ENCODE data around the gene TTC23.

TTC23 gene

GRCh38 chr15:99100245-99101173 lies 148.9 kb downstream of the TTC23 start:
- DNase-seq, result peak; percentile 48

DNA sequence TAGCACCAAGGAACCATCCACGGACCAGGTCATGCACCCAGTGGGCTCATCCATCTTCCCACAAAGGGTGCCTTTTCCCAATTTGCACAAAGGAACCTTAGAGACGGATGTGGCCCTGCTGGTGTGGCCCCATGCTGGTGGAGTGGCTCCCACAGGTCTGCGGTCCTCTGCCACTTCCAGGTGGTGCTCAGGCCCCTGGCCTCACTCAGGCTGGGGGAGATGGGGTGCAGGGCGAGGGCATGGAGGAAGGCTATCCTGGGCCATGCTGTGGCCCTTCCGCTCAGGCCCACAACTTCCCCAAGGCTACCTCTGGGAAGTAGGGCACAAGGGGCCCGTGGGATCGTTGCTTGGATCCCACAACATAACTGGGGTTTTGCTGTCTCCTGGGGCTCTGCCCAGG lies 149.7 kb downstream of the TTC23 start:
- no peak for DNase-seq

DNA sequence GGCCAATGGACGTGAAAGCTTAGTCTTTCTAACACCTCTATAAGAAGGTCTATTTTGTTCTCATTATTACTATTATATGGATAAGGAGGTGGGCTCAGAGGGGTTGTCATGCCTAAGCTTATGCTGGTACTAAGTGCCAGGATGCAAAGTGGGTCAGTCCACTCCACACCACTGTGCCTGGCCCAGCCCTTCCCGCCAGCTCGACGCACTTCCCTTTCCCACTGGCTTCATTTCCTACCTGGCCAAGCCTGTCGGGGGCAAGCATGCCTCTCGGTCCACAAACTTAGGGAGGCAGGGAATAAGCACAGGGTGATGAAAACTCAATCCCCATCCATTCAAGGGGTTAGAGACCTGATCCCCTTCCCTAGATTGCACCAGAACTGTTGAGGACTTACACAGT lies 150.4 kb downstream of the TTC23 start:
- no peak for DNase-seq

DNA sequence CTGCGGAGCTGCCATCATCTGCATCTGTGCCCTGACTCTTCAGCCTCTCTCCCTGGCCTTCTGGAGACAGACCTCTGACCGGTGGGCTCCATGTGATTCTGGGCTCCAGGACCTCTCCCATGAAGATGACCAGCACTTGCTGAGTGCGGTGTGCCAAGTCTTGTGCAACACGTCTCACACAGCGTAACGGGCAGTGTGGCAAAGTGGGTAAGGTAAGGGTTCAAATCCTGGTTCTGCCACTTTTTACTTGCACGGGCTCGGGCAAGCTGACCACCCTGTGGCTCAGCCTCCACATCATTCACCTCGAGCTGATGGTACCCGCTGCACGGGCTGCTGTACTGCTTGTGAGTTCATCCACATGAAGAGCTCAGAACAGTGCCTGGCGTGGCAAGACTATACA lies 151.0 kb downstream of the TTC23 start:
- no peak for DNase-seq

- no peak for DNase-seq
These were observed 151.7 kb downstream of the TTC23 start for GRCh38 chr15:99097441-99098410.

DNA sequence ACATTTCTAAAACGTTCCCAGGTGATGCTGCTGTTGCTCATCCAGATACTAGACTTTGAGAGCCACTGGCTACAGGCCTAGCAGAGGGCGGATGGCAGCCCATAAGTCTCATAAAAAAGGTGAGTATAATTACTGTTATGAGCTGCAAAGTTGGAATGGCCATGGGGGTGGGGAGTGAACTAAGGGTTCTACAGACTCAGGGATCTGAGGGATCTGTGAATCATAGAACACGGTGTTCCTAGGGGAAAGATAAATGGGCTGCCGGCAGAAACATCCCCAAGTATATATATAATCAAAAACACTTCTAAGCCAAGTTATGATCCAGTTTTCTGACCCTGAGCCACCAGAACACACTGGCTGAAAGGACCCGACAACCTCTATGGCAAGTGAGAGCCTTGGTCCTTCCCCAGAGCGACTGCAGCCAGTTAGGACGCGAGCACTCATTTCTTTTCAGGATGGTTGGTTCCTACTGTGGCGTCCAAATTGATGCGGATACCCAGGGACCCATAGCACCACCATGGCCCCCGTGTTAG lies 152.4 kb downstream of the TTC23 start:
- DNase-seq, result no peak

GRCh38 chr15:99096173-99096893 lies 153.0 kb downstream of the TTC23 start:
- no peak for DNase-seq

DNA sequence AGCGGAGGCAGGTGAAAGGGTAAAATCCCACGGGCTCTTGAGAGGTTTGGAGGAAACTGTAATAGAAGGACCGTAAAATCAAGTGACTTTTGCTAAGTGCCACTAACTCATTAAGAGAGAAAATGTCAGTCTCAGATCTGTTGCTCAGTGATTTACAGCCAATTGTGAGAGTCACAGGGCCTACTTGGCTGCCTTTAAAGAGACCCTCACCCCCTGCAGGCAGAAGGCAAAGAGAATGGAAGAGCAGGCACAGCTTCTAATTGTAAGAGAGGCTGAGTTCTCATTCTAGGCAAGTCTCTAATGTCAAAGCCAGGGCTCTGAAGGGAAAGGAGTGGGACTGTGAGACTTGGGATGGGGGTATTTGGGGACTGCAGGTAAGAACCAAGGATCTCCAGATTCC lies 153.8 kb downstream of the TTC23 start:
- DNase-seq, result no peak

- no peak for DNase-seq
These were observed 156.7 kb downstream of the TTC23 start for GRCh38 chr15:99092554-99093172.

GRCh38 chr15:99090938-99091337 lies 158.4 kb downstream of the TTC23 start:
- no peak for DNase-seq

- DNase-seq, result no peak
These were observed 159.2 kb downstream of the TTC23 start for GRCh38 chr15:99090011-99090699.

GRCh38 chr15:99087405-99087943 lies 161.9 kb downstream of the TTC23 start:
- DNase-seq, result no peak

GRCh38 chr15:99086327-99086667 lies 163.1 kb downstream of the TTC23 start:
- no peak for DNase-seq
